ENCODE results near the gene MYO7A.

Gene MYO7A

GRCh38 chr11:77158041-77158695, 30.1 kb downstream of the MYO7A start:
- TF ChIP-seq CTCF (IDR thresholded peaks at IDR 0.05; ENCODE audit: low read depth, low read length, missing control alignments), result no peak
- DNase-seq (ENCODE audit: low read depth), result no peak
- in situ Hi-C loops (cut with HindIII; ENCODE audit: low sequenced_read_pairs), result no loop called here
- H3K4me3 ChIP-seq (ENCODE audit: low read depth, low read length), result no peak overlapping the region

GRCh38 chr11:77159219-77159936, 31.3 kb downstream of the MYO7A start:
- H3K4me3 ChIP-seq (ENCODE audit: low read depth, low read length), result no peak overlapping the region
- DNase-seq (ENCODE audit: low read depth), result no peak
- in situ Hi-C loops (cut with HindIII; ENCODE audit: low sequenced_read_pairs), result no loop called here
- no peak for TF ChIP-seq CTCF (IDR thresholded peaks at IDR 0.05; ENCODE audit: low read depth, low read length, missing control alignments)

GRCh38 chr11:77159937-77160495, 32.0 kb downstream of the MYO7A start:
- in situ Hi-C loops (cut with HindIII; ENCODE audit: low sequenced_read_pairs), result no loop called here
- no peak overlapping the region for H3K4me3 ChIP-seq (ENCODE audit: low read depth, low read length)
- no peak for DNase-seq (ENCODE audit: low read depth)
- TF ChIP-seq CTCF (IDR thresholded peaks at IDR 0.05; ENCODE audit: low read depth, low read length, missing control alignments), result no peak

GRCh38 chr11:77163271-77163670, 35.2 kb downstream of the MYO7A start:
- DNase-seq (ENCODE audit: low read depth), result no peak
- H3K4me3 ChIP-seq (ENCODE audit: low read depth, low read length), result no peak overlapping the region
- no peak for TF ChIP-seq CTCF (IDR thresholded peaks at IDR 0.05; ENCODE audit: low read depth, low read length, missing control alignments)
- in situ Hi-C loops (cut with HindIII; ENCODE audit: low sequenced_read_pairs), result no loop called here

GRCh38 chr11:77165066-77165465, 37.0 kb downstream of the MYO7A start:
- no peak for DNase-seq (ENCODE audit: low read depth)
- H3K4me3 ChIP-seq (ENCODE audit: low read depth, low read length), result no peak overlapping the region
- no peak for TF ChIP-seq CTCF (IDR thresholded peaks at IDR 0.05; ENCODE audit: low read depth, low read length, missing control alignments)
- in situ Hi-C loops (cut with HindIII; ENCODE audit: low sequenced_read_pairs), result no loop called here

GRCh38 chr11:77166021-77166420, 38.0 kb downstream of the MYO7A start:
- no peak for TF ChIP-seq CTCF (IDR thresholded peaks at IDR 0.05; ENCODE audit: low read depth, low read length, missing control alignments)
- in situ Hi-C loops (cut with HindIII; ENCODE audit: low sequenced_read_pairs), result no loop called here

More at GRCh38 chr11:77166021-77166420, 38.0 kb downstream of the MYO7A start:
- no peak for DNase-seq (ENCODE audit: low read depth)
- no peak overlapping the region for H3K4me3 ChIP-seq (ENCODE audit: low read depth, low read length)

Data from astrocyte of the cerebellum (primary cell).